IMR-90 (cell line): Measurements from ENCODE around the gene RPTOR. TPM values are rescaled to one million over a fixed set of nuclear protein-coding genes. Genes with fewer than 3 reads are reported as not detected.
A peak's percentile ranks its signal among the peaks of the same experiment; 100 is the strongest.

ENCODE experiments used
- ATAC-seq: fragments of 200-7000 bp; cut with Tn5 transposase; 2 replicates; pipeline ENCODE4 v1.9.1; 2020; ENCODE audit warnings: low read depth, mild to moderate bottlenecking, moderate library complexity
- BruUV-seq: library from RNA; stranded (reverse); fragments of 400-500 nt; replicated peaks from 2 replicates; lab custom pipeline; 2021; lab: Mats Ljungman, UMichigan
- CTCF ChIA-PET: fragments of 300-600 bp; formaldehyde crosslinking; extraction: SDS; loops from one replicate; lab custom pipeline; 2021; ENCODE audit warnings: antibody characterized with exemption; lab: Yijun Ruan, JAX
- POLR2A ChIA-PET: fragments of 300-600 bp; sonication (Branson Sonifier 250); formaldehyde crosslinking; loops from one replicate; lab custom pipeline; 2022; ENCODE audit warnings: antibody characterized with exemption; ENCODE audit not compliant: unreplicated experiment; lab: Charles Lee
- DNase-seq: peaks from one replicate; pipeline ENCODE4 v3.0.0; 2013
- H2AFZ ChIP-seq: replicated peaks from 2 replicates; pipeline ENCODE3; 2013; ENCODE audit warnings: low read length, mild to moderate bottlenecking; ENCODE audit not compliant: poor library complexity
- H2AK5ac ChIP-seq: 2 replicates; pipeline ENCODE4 v1.6.1; 2013; ENCODE audit warnings: low read depth, low read length, inconsistent platforms
- H2AK9ac ChIP-seq: replicated peaks from 2 replicates; pipeline ENCODE3; 2013; ENCODE audit warnings: mild to moderate bottlenecking, low read depth, low read length, moderate library complexity; ENCODE audit not compliant: poor library complexity
- H2BK120ac ChIP-seq: 2 replicates; pipeline ENCODE4 v1.6.1; 2013; ENCODE audit warnings: low read depth, low read length, inconsistent platforms
- H2BK15ac ChIP-seq: 3 replicates; pipeline ENCODE4 v1.6.1; 2013; ENCODE audit warnings: low read depth, low read length, inconsistent platforms
- H2BK20ac ChIP-seq: 2 replicates; pipeline ENCODE4 v1.6.1; 2013; ENCODE audit warnings: low read depth, mild to moderate bottlenecking, inconsistent platforms, low read length, moderate library complexity
- H2BK5ac ChIP-seq: 2 replicates; pipeline ENCODE4 v1.6.1; 2013; ENCODE audit warnings: mild to moderate bottlenecking, low read depth, low read length, inconsistent platforms; ENCODE audit not compliant: poor library complexity, severe bottlenecking
- H3K14ac ChIP-seq: replicated peaks from 2 replicates; pipeline ENCODE4 v1.6.1; 2013; ENCODE audit warnings: low read depth, low read length, inconsistent platforms
- H3K18ac ChIP-seq: 2 replicates; pipeline ENCODE4 v1.6.1; 2013; ENCODE audit warnings: low read depth, low read length, control low read depth
- H3K23ac ChIP-seq: 2 replicates; pipeline ENCODE4 v1.6.1; 2013; ENCODE audit warnings: low read depth, low read length, inconsistent platforms
- H3K27ac ChIP-seq: 2 replicates; pipeline ENCODE4 v1.5.1; 2013; ENCODE audit warnings: mild to moderate bottlenecking, control low read depth, low read length; ENCODE audit not compliant: insufficient read depth
- H3K27me3 ChIP-seq: 2 replicates; pipeline ENCODE4 v1.6.1; 2013; ENCODE audit warnings: low read length; ENCODE audit not compliant: control insufficient read depth, insufficient read depth
- H3K36me3 ChIP-seq: 2 replicates; pipeline ENCODE4 v1.6.1; 2013; ENCODE audit warnings: low read length, mixed read lengths; ENCODE audit not compliant: control insufficient read depth, insufficient read depth
- H3K4ac ChIP-seq: 2 replicates; pipeline ENCODE4 v1.6.1; 2013; ENCODE audit warnings: low read depth, low read length, inconsistent platforms
- H3K4me1 ChIP-seq: 2 replicates; pipeline ENCODE4 v1.6.1; 2013; ENCODE audit warnings: low read length, mixed read lengths; ENCODE audit not compliant: control insufficient read depth, insufficient read depth
- H3K4me2 ChIP-seq: 2 replicates; pipeline ENCODE4 v1.6.1; 2013; ENCODE audit warnings: low read depth, mild to moderate bottlenecking, control low read depth, low read length, moderate library complexity
- H3K4me3 ChIP-seq: 2 replicates; pipeline ENCODE4 v1.5.1; 2013; ENCODE audit warnings: low read depth, mild to moderate bottlenecking, control low read depth, low read length, moderate library complexity; ENCODE audit not compliant: insufficient read depth
- H3K56ac ChIP-seq: 2 replicates; pipeline ENCODE4 v1.6.1; 2013; ENCODE audit warnings: low read length, inconsistent platforms; ENCODE audit not compliant: insufficient read depth; ENCODE audit errors: extremely low read depth
- H3K79me1 ChIP-seq, 2 experiments: 2 replicates each; pipeline ENCODE4 v1.6.1; 2013; ENCODE audit warnings: low read length in 2 of 2, inconsistent platforms in 1 of 2, low read depth in 1 of 2
- H3K9ac ChIP-seq: 2 replicates; pipeline ENCODE4 v1.6.1; 2013; ENCODE audit warnings: low read depth, low read length, control low read depth
- H3K9me1 ChIP-seq: 2 replicates; pipeline ENCODE4 v1.6.1; 2013; ENCODE audit warnings: low read length, inconsistent platforms; ENCODE audit not compliant: insufficient read depth
- H3K9me3 ChIP-seq: 2 replicates; pipeline ENCODE4 v1.6.1; 2013; ENCODE audit warnings: low read length; ENCODE audit not compliant: control insufficient read depth, insufficient read depth
- H4K20me1 ChIP-seq: 2 replicates; pipeline ENCODE4 v1.6.1; 2013; ENCODE audit warnings: low read length, inconsistent platforms; ENCODE audit not compliant: insufficient read depth
- H4K5ac ChIP-seq: 2 replicates; pipeline ENCODE4 v1.6.1; 2013; ENCODE audit warnings: mild to moderate bottlenecking, low read depth, low read length, control low read depth
- H4K8ac ChIP-seq, 2 experiments: 2 replicates each; pipeline ENCODE4 v1.6.1; 2013; ENCODE audit warnings: low read depth in 2 of 2, low read length in 2 of 2, control low read depth in 1 of 2, inconsistent platforms in 1 of 2
- H4K91ac ChIP-seq: 2 replicates; pipeline ENCODE4 v1.6.1; 2013; ENCODE audit warnings: low read depth, low read length, inconsistent platforms; ENCODE audit not compliant: insufficient read depth
- CHD1 ChIP-seq: IDR thresholded peaks from 2 replicates; pipeline ENCODE4 v1.6.1; 2012; ENCODE audit warnings: low read depth, low read length, improper control_type of control experiment
- MAZ ChIP-seq: IDR thresholded peaks from 2 replicates; pipeline ENCODE4 v1.6.1; 2012; ENCODE audit warnings: low read depth, mild to moderate bottlenecking, low read length, improper control_type of control experiment, moderate library complexity, borderline replicate concordance
- MXI1 ChIP-seq: IDR thresholded peaks from 2 replicates; pipeline ENCODE4 v1.6.1; 2012; ENCODE audit warnings: low read depth, mild to moderate bottlenecking, low read length, moderate library complexity, borderline replicate concordance
- NFE2L2 ChIP-seq: fragments of 150-350 bp; IDR thresholded peaks from 2 replicates; pipeline ENCODE4 v1.6.1; 2016; ENCODE audit warnings: low read depth, mild to moderate bottlenecking, low read length
- POLR2A ChIP-seq: IDR thresholded peaks from 2 replicates; pipeline ENCODE4 v1.6.1; 2012; ENCODE audit warnings: mild to moderate bottlenecking, low read depth, low read length
- WGBS, 2 experiments: methylation state at CpG; one replicate each; pipeline versions ENCODE4 v1.1.5 to v1.1.7; 2013; ENCODE audit warnings: missing lambda C conversion rate in 2 of 2; ENCODE audit not compliant: insufficient read length in 1 of 2; ENCODE audit errors: extremely low coverage in 2 of 2; 5-methylcytosine and 5-hydroxymethylcytosine counted together
- dilution Hi-C: fragments of 300-500 bp; cut with HindIII; formaldehyde crosslinking; loops from one replicate; pipeline ENCODE4 v1.14.3; 2018; ENCODE audit warnings: low sequenced_read_pairs; ENCODE audit not compliant: unreplicated experiment
- in situ Hi-C: fragments of 300-500 bp; cut with MboI; formaldehyde crosslinking; loops from 3 replicates; pipeline ENCODE4 v1.14.3; 2019; ENCODE audit warnings: low sequenced_read_pairs, inconsistent platforms, mixed read lengths
- intact Hi-C: fragments of 100-400 bp; cut with micrococcal nuclease; formaldehyde crosslinking; loops from 2 replicates; pipeline ENCODE4 v1.10.0; 2022
- polyA plus RNA-seq, 3 experiments: library from polyadenylated mRNA; depleted of rRNA; stranded (reverse); fragments of >200 nt; gene quantifications; 2 replicates each; pipeline ENCODE4 v1.2.3, GENCODE V29; 2012; ENCODE audit warnings: low replicate concordance in 1 of 3
- total RNA-seq: library from RNA; depleted of rRNA; stranded (reverse); fragments of >200 nt; gene quantifications from 2 replicates; pipeline ENCODE4 v1.2.3, GENCODE V29; 2012
- TF ChIP-seq, protein P1 (sequence below): fragments of 150-350 bp; IDR thresholded peaks from 2 replicates; pipeline ENCODE4 v1.6.1; 2017; ENCODE audit warnings: mild to moderate bottlenecking, antibody characterized with exemption, low read length, low read depth
- TF ChIP-seq, protein P2 (sequence below): fragments of 150-350 bp; IDR thresholded peaks from 2 replicates; pipeline ENCODE4 v1.6.1; 2016; ENCODE audit warnings: low read depth, mild to moderate bottlenecking, low read length, moderate library complexity, borderline replicate concordance

RPTOR gene
- total and polyA plus RNA-seq, 2 of the 4 experiments (the other 2 are of a cell fraction) = 10.8 to 14.7 TPM

DNA sequence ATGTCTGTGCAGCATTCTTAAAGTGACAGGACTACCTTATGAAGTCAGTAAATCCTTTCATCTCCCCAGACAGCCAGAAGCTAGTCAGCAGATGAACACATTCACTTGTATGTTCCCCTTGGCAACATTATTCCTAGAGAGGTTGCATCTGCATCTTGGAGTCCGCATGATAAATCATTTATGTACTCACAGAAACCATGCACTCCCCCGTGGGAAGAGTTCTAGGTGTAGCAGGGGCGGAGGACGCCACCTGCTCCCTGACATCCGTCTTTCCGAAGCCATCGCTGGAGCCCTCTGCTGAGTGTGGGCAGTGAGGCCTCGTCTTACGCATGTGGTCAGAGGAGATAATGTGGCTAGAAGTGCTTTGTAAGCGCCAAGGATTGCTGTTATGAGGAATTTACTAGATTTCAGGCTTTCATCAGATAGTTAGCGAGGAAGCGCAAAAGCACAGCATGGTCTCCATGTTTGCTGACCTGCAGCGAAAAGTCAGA is 144.5 kb downstream of the RPTOR start:
- H3K79me1 ChIP-seq = peaks cover 28 to 81% of the 10 kb centered on the region in 2 experiments
- H3K4ac ChIP-seq = no peak overlapping the region
- DNase-seq (no peak), ATAC-seq (no peak)
- H3K27ac ChIP-seq = no peak overlapping the region
- H3K14ac ChIP-seq = no peak overlapping the region
- intact Hi-C loops (no loop called here), dilution Hi-C loops (no loop called here), in situ Hi-C loops (no loop called here)
- no peak overlapping the region for H3K56ac ChIP-seq
- no peak overlapping the region for H2BK5ac ChIP-seq
- H2AK9ac ChIP-seq = peak overlapping the region; percentile 25
- H2AFZ ChIP-seq = no peak overlapping the region
- no peak overlapping the region for H2BK120ac ChIP-seq
- H3K18ac ChIP-seq = no peak overlapping the region
- H4K8ac ChIP-seq = no peak overlapping the region
- peaks cover 10% of the 10 kb centered on the region; the same call in 1 of the 2 replicates for H3K9me1 ChIP-seq
- H4K20me1 ChIP-seq = no peaks in the 10 kb centered on the region
- no peak overlapping the region for H3K9ac ChIP-seq
- no peak overlapping the region; the same call in 1 of the 2 replicates for H4K91ac ChIP-seq
- no peak overlapping the region for H2AK5ac ChIP-seq
- H3K9me3 ChIP-seq = no peaks in the 10 kb centered on the region
- TF ChIP-seq NFE2L2 (no peak), CHD1 (no peak), POLR2A (no peak), MAZ (no peak), MXI1 (no peak)
- TF ChIP-seq, protein P1, sequence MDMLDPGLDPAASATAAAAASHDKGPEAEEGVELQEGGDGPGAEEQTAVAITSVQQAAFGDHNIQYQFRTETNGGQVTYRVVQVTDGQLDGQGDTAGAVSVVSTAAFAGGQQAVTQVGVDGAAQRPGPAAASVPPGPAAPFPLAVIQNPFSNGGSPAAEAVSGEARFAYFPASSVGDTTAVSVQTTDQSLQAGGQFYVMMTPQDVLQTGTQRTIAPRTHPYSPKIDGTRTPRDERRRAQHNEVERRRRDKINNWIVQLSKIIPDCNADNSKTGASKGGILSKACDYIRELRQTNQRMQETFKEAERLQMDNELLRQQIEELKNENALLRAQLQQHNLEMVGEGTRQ = no peak
- TF ChIP-seq, protein P2, sequence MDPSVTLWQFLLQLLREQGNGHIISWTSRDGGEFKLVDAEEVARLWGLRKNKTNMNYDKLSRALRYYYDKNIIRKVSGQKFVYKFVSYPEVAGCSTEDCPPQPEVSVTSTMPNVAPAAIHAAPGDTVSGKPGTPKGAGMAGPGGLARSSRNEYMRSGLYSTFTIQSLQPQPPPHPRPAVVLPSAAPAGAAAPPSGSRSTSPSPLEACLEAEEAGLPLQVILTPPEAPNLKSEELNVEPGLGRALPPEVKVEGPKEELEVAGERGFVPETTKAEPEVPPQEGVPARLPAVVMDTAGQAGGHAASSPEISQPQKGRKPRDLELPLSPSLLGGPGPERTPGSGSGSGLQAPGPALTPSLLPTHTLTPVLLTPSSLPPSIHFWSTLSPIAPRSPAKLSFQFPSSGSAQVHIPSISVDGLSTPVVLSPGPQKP = no peak
- ChIA-PET CTCF (interaction anchor here (0.6 kb wide), 1 partner anchor 105 kb away, joined by 3 read pairs; no protein-coding TSS in a partner anchor), POLR2A (no interaction called here)
- H3K27me3 ChIP-seq = no peaks in the 10 kb centered on the region
- no peak overlapping the region for H2BK15ac ChIP-seq
- H3K4me2 ChIP-seq = no peak overlapping the region
- H3K4me1 ChIP-seq = no peaks in the 10 kb centered on the region
- H3K23ac ChIP-seq = no peak overlapping the region
- H3K36me3 ChIP-seq = peaks cover 1% of the 10 kb centered on the region; the same call in 1 of the 2 replicates
- H3K4me3 ChIP-seq = no peak overlapping the region
- H2BK20ac ChIP-seq = no peak overlapping the region
- 40% methylated on average over 1 of the region's 13 CpGs; no CpG with 5 or more reads in 1 of the 2 experiments for WGBS, 2 experiments
- BruUV-seq = no TSS peak
- H4K5ac ChIP-seq = no peak overlapping the region
